ENCODE measurements around the gene LPP.

Gene LPP

DNA sequence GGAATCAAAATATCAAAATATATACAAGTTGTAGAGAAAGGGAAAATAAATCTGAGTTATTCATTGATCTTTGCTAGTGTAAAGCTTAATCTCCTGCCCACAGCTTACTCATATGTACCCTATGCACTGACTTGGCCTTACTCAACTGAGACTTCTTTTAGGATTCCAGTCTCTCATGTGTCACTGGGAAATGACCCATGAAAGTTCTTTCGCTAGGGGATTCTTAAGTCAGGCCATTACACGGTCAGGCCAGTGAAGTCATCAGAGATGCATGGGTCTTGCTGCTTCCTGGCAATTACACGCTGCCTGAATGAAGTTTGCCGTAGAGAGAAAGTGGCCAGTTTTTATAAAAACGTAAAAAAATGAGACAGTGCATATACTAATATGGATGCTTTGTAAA is 20.7 kb upstream of the LPP start:
- Histone ChIP-seq H3K79me2 (ENCODE audit: low read length) (no peaks in the 10 kb centered on the region), H2AFZ (ENCODE audit: low read length) (no peak overlapping the region), H3K9me3 (replicated peaks; ENCODE audit: insufficient read depth, low read length) (no peaks in the 10 kb centered on the region), H3K4me2 (ENCODE audit: low read depth, low read length) (no peak overlapping the region), H3K9me2 (replicated peaks; ENCODE audit: insufficient read depth, low read length) (no peaks in the 10 kb centered on the region), H3K27ac (ENCODE audit: low read length) (no peak overlapping the region), H3K27me3 (replicated peaks; ENCODE audit: insufficient read depth, low read length) (no peaks in the 10 kb centered on the region), H3K36me3 (replicated peaks; ENCODE audit: insufficient read depth, low read length) (no peaks in the 10 kb centered on the region), H3K4me1 (ENCODE audit: low read length) (no peaks in the 10 kb centered on the region), H3K4me3 (ENCODE audit: low read length) (no peak overlapping the region), H4K20me1 (ENCODE audit: insufficient read depth, low read length) (no peaks in the 10 kb centered on the region), H3F3A (ENCODE audit: insufficient read depth, low read length) (no peaks in the 10 kb centered on the region), H3K9ac (ENCODE audit: low read length) (no peak overlapping the region)
- no peak for DNase-seq
- TF ChIP-seq, protein P1, sequence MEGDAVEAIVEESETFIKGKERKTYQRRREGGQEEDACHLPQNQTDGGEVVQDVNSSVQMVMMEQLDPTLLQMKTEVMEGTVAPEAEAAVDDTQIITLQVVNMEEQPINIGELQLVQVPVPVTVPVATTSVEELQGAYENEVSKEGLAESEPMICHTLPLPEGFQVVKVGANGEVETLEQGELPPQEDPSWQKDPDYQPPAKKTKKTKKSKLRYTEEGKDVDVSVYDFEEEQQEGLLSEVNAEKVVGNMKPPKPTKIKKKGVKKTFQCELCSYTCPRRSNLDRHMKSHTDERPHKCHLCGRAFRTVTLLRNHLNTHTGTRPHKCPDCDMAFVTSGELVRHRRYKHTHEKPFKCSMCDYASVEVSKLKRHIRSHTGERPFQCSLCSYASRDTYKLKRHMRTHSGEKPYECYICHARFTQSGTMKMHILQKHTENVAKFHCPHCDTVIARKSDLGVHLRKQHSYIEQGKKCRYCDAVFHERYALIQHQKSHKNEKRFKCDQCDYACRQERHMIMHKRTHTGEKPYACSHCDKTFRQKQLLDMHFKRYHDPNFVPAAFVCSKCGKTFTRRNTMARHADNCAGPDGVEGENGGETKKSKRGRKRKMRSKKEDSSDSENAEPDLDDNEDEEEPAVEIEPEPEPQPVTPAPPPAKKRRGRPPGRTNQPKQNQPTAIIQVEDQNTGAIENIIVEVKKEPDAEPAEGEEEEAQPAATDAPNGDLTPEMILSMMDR (IDR thresholded peaks at IDR 0.05; ENCODE audit: low read length) = no peak
- TF ChIP-seq EZH2 (optimal IDR thresholded peaks at IDR 0.05; ENCODE audit: low read depth, low read length) = no peak
- no peak for TF ChIP-seq EZH2phosphoT487 (IDR thresholded peaks at IDR 0.05; ENCODE audit: low read length)

DNA sequence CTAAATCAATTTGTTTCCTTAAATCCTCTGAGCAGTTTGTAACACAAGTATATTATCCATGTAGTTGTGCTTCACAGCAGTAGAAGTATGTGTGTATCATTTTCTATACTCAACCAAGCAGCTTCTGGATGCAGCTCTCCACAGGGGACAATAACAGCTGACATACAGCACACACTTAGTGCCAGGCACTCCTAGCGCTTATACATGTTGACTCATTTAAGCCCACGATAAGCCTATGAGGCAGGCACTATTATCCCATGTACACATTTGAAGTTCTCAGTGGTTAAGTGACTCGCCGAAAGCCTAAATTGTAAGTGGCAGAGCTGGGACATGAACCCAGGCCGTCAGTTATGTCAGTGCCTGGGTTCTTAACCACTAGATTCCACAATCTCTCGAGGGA is 20.3 kb upstream of the LPP start:
- no peak for DNase-seq

DNA sequence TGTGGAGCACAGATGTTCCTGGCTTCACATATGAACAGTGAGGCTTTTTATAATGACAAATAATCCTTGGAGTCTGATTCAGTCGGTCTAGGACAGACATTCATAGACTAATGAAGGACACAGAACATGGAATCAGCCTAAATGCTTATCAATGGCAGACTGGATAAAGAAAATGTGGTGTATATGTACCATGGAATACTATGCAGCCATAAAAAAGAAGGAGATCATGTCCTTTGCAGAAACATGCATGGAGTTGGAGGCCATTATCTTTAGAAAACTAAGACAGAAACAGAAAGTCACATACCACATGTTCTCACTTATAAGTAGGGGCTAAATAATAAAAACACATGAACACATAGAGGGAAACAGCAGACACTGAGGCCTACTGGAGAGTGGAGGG is 19.9 kb upstream of the LPP start:
- no peaks in the 10 kb centered on the region for H3K36me3 ChIP-seq (replicated peaks; ENCODE audit: insufficient read depth, low read length)
- H3K4me2 ChIP-seq (ENCODE audit: low read depth, low read length) = no peak overlapping the region
- no peak overlapping the region for H2AFZ ChIP-seq (ENCODE audit: low read length)
- no peaks in the 10 kb centered on the region for H3K9me2 ChIP-seq (replicated peaks; ENCODE audit: insufficient read depth, low read length)
- H3K4me1 ChIP-seq (ENCODE audit: low read length) = no peaks in the 10 kb centered on the region
- TF ChIP-seq EZH2 (optimal IDR thresholded peaks at IDR 0.05; ENCODE audit: low read depth, low read length) (no peak), EZH2phosphoT487 (IDR thresholded peaks at IDR 0.05; ENCODE audit: low read length) (no peak)
- TF ChIP-seq, protein P1 (IDR thresholded peaks at IDR 0.05; ENCODE audit: low read length) = no peak
- no peak overlapping the region for H3K9ac ChIP-seq (ENCODE audit: low read length)
- H3K4me3 ChIP-seq (ENCODE audit: low read length) = no peak overlapping the region
- no peaks in the 10 kb centered on the region for H3K27me3 ChIP-seq (replicated peaks; ENCODE audit: insufficient read depth, low read length)
- H3K27ac ChIP-seq (ENCODE audit: low read length) = no peak overlapping the region
- no peaks in the 10 kb centered on the region for H3K9me3 ChIP-seq (replicated peaks; ENCODE audit: insufficient read depth, low read length)
- H4K20me1 ChIP-seq (ENCODE audit: insufficient read depth, low read length) = no peaks in the 10 kb centered on the region
- no peaks in the 10 kb centered on the region for H3K79me2 ChIP-seq (ENCODE audit: low read length)
- H3F3A ChIP-seq (ENCODE audit: insufficient read depth, low read length) = no peaks in the 10 kb centered on the region
- DNase-seq = no peak

More for the DNA sequence above, 20.3 kb upstream of the LPP start:
- Histone ChIP-seq H3K9ac (ENCODE audit: low read length) (no peak overlapping the region), H3K36me3 (replicated peaks; ENCODE audit: insufficient read depth, low read length) (no peaks in the 10 kb centered on the region), H3K9me2 (replicated peaks; ENCODE audit: insufficient read depth, low read length) (no peaks in the 10 kb centered on the region), H3K4me1 (ENCODE audit: low read length) (no peaks in the 10 kb centered on the region), H3F3A (ENCODE audit: insufficient read depth, low read length) (no peaks in the 10 kb centered on the region), H3K27me3 (replicated peaks; ENCODE audit: insufficient read depth, low read length) (no peaks in the 10 kb centered on the region), H2AFZ (ENCODE audit: low read length) (no peak overlapping the region), H4K20me1 (ENCODE audit: insufficient read depth, low read length) (no peaks in the 10 kb centered on the region), H3K79me2 (ENCODE audit: low read length) (no peaks in the 10 kb centered on the region), H3K4me2 (ENCODE audit: low read depth, low read length) (no peak overlapping the region), H3K9me3 (replicated peaks; ENCODE audit: insufficient read depth, low read length) (no peaks in the 10 kb centered on the region), H3K27ac (ENCODE audit: low read length) (no peak overlapping the region), H3K4me3 (ENCODE audit: low read length) (no peak overlapping the region)
- TF ChIP-seq, protein P1 (IDR thresholded peaks at IDR 0.05; ENCODE audit: low read length) = no peak
- no peak for TF ChIP-seq EZH2 (optimal IDR thresholded peaks at IDR 0.05; ENCODE audit: low read depth, low read length)
- TF ChIP-seq EZH2phosphoT487 (IDR thresholded peaks at IDR 0.05; ENCODE audit: low read length) = no peak

Measured in MM.1S (cell line).